CD8-positive, alpha-beta memory T cell (primary cell): ENCODE results near the gene UCN3. TPM values are rescaled to one million over a fixed set of nuclear protein-coding genes. Genes with fewer than 3 reads are reported as not detected.
"Not testable (repeated sequence)": the region's sequence is repeated elsewhere in the genome, so short reads cannot be mapped to it uniquely, and the experiment has no call there.

Source experiments
- CTCF ChIA-PET: fragments of 350-600 bp; sonication (Branson Sonifier 250); formaldehyde crosslinking; loops from one replicate; lab custom pipeline; 2021; ENCODE audit warnings: antibody characterized with exemption; lab: Charles Lee
- POLR2A ChIA-PET: fragments of 350-600 bp; sonication (Branson Sonifier 250); formaldehyde crosslinking; loops from one replicate; lab custom pipeline; 2021; ENCODE audit warnings: antibody characterized with exemption; lab: Charles Lee
- DNase-seq, 5 donors: peaks; one replicate each; pipeline versions ENCODE4 v3.0.0 to v3.0.0-alpha.2; 2020 to 2022; ENCODE audit warnings: mixed read lengths in 1 of 5
- H3K27ac ChIP-seq: one replicate; pipeline ENCODE4 v1.7.0; 2013; ENCODE audit warnings: low read depth, mild to moderate bottlenecking, low read length, moderate library complexity
- H3K27me3 ChIP-seq: 2 replicates; pipeline ENCODE4 v1.7.0; 2013; ENCODE audit warnings: low read length, mild to moderate bottlenecking; ENCODE audit not compliant: insufficient read depth, poor library complexity, severe bottlenecking
- H3K36me3 ChIP-seq: 2 replicates; pipeline ENCODE4 v1.7.0; 2013; ENCODE audit warnings: mild to moderate bottlenecking, low read length, moderate library complexity; ENCODE audit not compliant: insufficient read depth
- H3K4me1 ChIP-seq: 2 replicates; pipeline ENCODE4 v1.7.0; 2013; ENCODE audit warnings: mild to moderate bottlenecking, low read length, moderate library complexity; ENCODE audit not compliant: insufficient read depth
- H3K4me3 ChIP-seq: 2 replicates; pipeline ENCODE4 v1.7.0; 2013; ENCODE audit warnings: mild to moderate bottlenecking, low read length
- H3K9me3 ChIP-seq: 2 replicates; pipeline ENCODE4 v1.7.0; 2013; ENCODE audit warnings: mild to moderate bottlenecking, low read length
- H3K27ac Mint-ChIP-seq, 8 donors: one replicate each; pipeline ENCODE4 v1.8.0; 2020 to 2021; ENCODE audit warnings: mixed read lengths in 8 of 8, mild to moderate bottlenecking in 6 of 8, inconsistent platforms in 3 of 8, moderate library complexity in 3 of 8
- H3K27me3 Mint-ChIP-seq, 2 donors: one replicate each; pipeline ENCODE4 v1.8.0; 2020 to 2021; ENCODE audit warnings: mixed read lengths in 2 of 2, mild to moderate bottlenecking in 1 of 2, moderate library complexity in 1 of 2
- H3K36me3 Mint-ChIP-seq, 3 donors: one replicate each; pipeline ENCODE4 v1.8.0; 2020 to 2021; ENCODE audit warnings: mixed read lengths in 3 of 3, inconsistent platforms in 1 of 3, mild to moderate bottlenecking in 1 of 3
- H3K4me1 Mint-ChIP-seq, 3 donors: one replicate each; pipeline ENCODE4 v1.8.0; 2020 to 2021; ENCODE audit warnings: mixed read lengths in 3 of 3, inconsistent platforms in 1 of 3, mild to moderate bottlenecking in 1 of 3
- H3K4me3 Mint-ChIP-seq, 7 donors: one replicate each; pipeline ENCODE4 v1.8.0; 2020 to 2021; ENCODE audit warnings: mixed read lengths in 7 of 7, mild to moderate bottlenecking in 6 of 7, moderate library complexity in 4 of 7, inconsistent platforms in 2 of 7
- H3K9me3 Mint-ChIP-seq, 5 donors: one replicate each; pipeline ENCODE4 v1.8.0; 2020 to 2022; ENCODE audit warnings: mixed read lengths in 5 of 5, mild to moderate bottlenecking in 3 of 5, moderate library complexity in 2 of 5, inconsistent platforms in 1 of 5
- polyA plus RNA-seq: library from polyadenylated mRNA; unstranded; fragments of 300-500 nt; fragmentation: Illumina TruSeq; gene quantifications from one replicate; pipeline ENCODE4 v1.2.3, GENCODE V29; 2021
- total RNA-seq, 2 experiments: library from RNA; stranded (reverse); gene quantifications; one replicate each; pipeline ENCODE4 v1.2.3, GENCODE V29; 2021

UCN3 gene
- total and polyA plus RNA-seq, 3 experiments from 2014 or later: not detected

GRCh38 chr10:5369362-5370158 is 4.8 kb downstream of the UCN3 start:
- POLR2A ChIA-PET: no interaction called here

GRCh38 chr10:5370493-5371352 is 6.0 kb downstream of the UCN3 start:
- no peak overlapping the region for H3K4me3 ChIP-seq
- Mint-ChIP-seq H3K36me3 (no peaks in the 10 kb centered on the region), H3K4me3 (no peak overlapping the region), H3K4me1 (no peaks in the 10 kb centered on the region), H3K9me3 (no peaks in the 10 kb centered on the region), H3K27ac (peak overlapping the region in 1 of 8 donors; percentile 15), H3K27me3 (peaks cover 7 to 17% of the 10 kb centered on the region in 2 donors)
- no peak for DNase-seq
- no peaks in the 10 kb centered on the region for H3K36me3 ChIP-seq
- H3K27ac ChIP-seq: no peak overlapping the region
- H3K4me1 ChIP-seq: no peaks in the 10 kb centered on the region
- no peaks in the 10 kb centered on the region for H3K9me3 ChIP-seq
- ChIA-PET CTCF (no interaction called here), POLR2A (no interaction called here)
- H3K27me3 ChIP-seq: no peaks in the 10 kb centered on the region

More at GRCh38 chr10:5369362-5370158, 4.8 kb downstream of the UCN3 start:
- peaks cover 5 to 14% of the 10 kb centered on the region in 2 donors for H3K27me3 Mint-ChIP-seq
- Histone ChIP-seq H3K27me3 (no peaks in the 10 kb centered on the region), H3K4me1 (no peaks in the 10 kb centered on the region), H3K27ac (no peak overlapping the region), H3K4me3 (no peak overlapping the region), H3K36me3 (no peaks in the 10 kb centered on the region), H3K9me3 (no peaks in the 10 kb centered on the region)
- H3K4me3 Mint-ChIP-seq: no peak overlapping the region
- H3K4me1 Mint-ChIP-seq: no peaks in the 10 kb centered on the region
- CTCF ChIA-PET: no interaction called here
- H3K36me3 Mint-ChIP-seq: no peaks in the 10 kb centered on the region
- no peaks in the 10 kb centered on the region for H3K9me3 Mint-ChIP-seq
- H3K27ac Mint-ChIP-seq: peak overlapping the region in 1 of 8 donors; percentile 87
- DNase-seq: no peak

GRCh38 chr10:5373307-5373706 is 8.5 kb downstream of the UCN3 start:
- Mint-ChIP-seq H3K36me3 (no peaks in the 10 kb centered on the region), H3K27me3 (peaks cover 11 to 17% of the 10 kb centered on the region in 2 donors), H3K9me3 (no peaks in the 10 kb centered on the region), H3K4me3 (no peak overlapping the region), H3K27ac (no peak overlapping the region), H3K4me1 (no peaks in the 10 kb centered on the region)
- POLR2A ChIA-PET: no interaction called here
- no peaks in the 10 kb centered on the region for H3K36me3 ChIP-seq
- H3K4me3 ChIP-seq: no peak overlapping the region
- no peak for DNase-seq
- no peaks in the 10 kb centered on the region for H3K4me1 ChIP-seq
- no peak overlapping the region for H3K27ac ChIP-seq
- CTCF ChIA-PET: no interaction called here
- H3K27me3 ChIP-seq: no peaks in the 10 kb centered on the region
- H3K9me3 ChIP-seq: no peaks in the 10 kb centered on the region

GRCh38 chr10:5373891-5374611 is 9.3 kb downstream of the UCN3 start:
- no peaks in the 10 kb centered on the region for H3K27me3 ChIP-seq
- no peaks in the 10 kb centered on the region for H3K36me3 Mint-ChIP-seq
- no peaks in the 10 kb centered on the region for H3K9me3 ChIP-seq
- no peak overlapping the region for H3K4me3 ChIP-seq
- no peak overlapping the region for H3K27ac ChIP-seq
- ChIA-PET POLR2A (no interaction called here), CTCF (no interaction called here)
- DNase-seq: no peak
- no peaks in the 10 kb centered on the region for H3K36me3 ChIP-seq
- no peaks in the 10 kb centered on the region for H3K4me1 Mint-ChIP-seq
- no peaks in the 10 kb centered on the region for H3K4me1 ChIP-seq
- no peaks in the 10 kb centered on the region for H3K9me3 Mint-ChIP-seq
- H3K4me3 Mint-ChIP-seq: no peak overlapping the region
- H3K27me3 Mint-ChIP-seq: peaks cover 11 to 18% of the 10 kb centered on the region in 2 donors
- no peak overlapping the region for H3K27ac Mint-ChIP-seq

GRCh38 chr10:5376450-5376849 is 11.7 kb downstream of the UCN3 start:
- POLR2A ChIA-PET: no interaction called here
- Histone ChIP-seq H3K27ac (no peak overlapping the region), H3K9me3 (no peaks in the 10 kb centered on the region), H3K4me3 (no peak overlapping the region), H3K4me1 (no peaks in the 10 kb centered on the region), H3K27me3 (no peaks in the 10 kb centered on the region), H3K36me3 (no peaks in the 10 kb centered on the region)
- no peaks in the 10 kb centered on the region for H3K4me1 Mint-ChIP-seq
- CTCF ChIA-PET: no interaction called here
- H3K36me3 Mint-ChIP-seq: peaks cover 0 to 5% (median 0%) of the 10 kb centered on the region in 3 donors
- H3K27ac Mint-ChIP-seq: no peak overlapping the region
- H3K4me3 Mint-ChIP-seq: no peak overlapping the region
- no peak for DNase-seq
- H3K9me3 Mint-ChIP-seq: no peaks in the 10 kb centered on the region
- peaks cover 11 to 23% of the 10 kb centered on the region in 2 donors for H3K27me3 Mint-ChIP-seq

- H3K9me3 ChIP-seq, H3K36me3 Mint-ChIP-seq, H3K4me3 ChIP-seq, H3K36me3 ChIP-seq, H3K27ac Mint-ChIP-seq, H3K4me1 ChIP-seq, H3K9me3 Mint-ChIP-seq, H3K4me1 Mint-ChIP-seq, H3K27ac ChIP-seq, POLR2A ChIA-PET, DNase-seq, H3K27me3 ChIP-seq, H3K4me3 Mint-ChIP-seq: not testable (repeated sequence)
- CTCF ChIA-PET: interaction anchor here (0.6 kb wide), 1 partner anchor 36 kb away, joined by 3 read pairs; no protein-coding TSS in a partner anchor
- H3K27me3 Mint-ChIP-seq: peaks cover 9 to 26% of the 10 kb centered on the region in 2 donors
These were observed 14.4 kb downstream of the UCN3 start for GRCh38 chr10:5379202-5379601.

- POLR2A ChIA-PET: not testable (repeated sequence)
These were observed 15.6 kb downstream of the UCN3 start for GRCh38 chr10:5380395-5380794.

More at GRCh38 chr10:5380395-5380794, 15.6 kb downstream of the UCN3 start:
- H3K27me3 ChIP-seq, DNase-seq, H3K4me3 ChIP-seq, H3K4me1 ChIP-seq, H3K9me3 Mint-ChIP-seq, H3K36me3 ChIP-seq, H3K27ac ChIP-seq, H3K9me3 ChIP-seq, H3K36me3 Mint-ChIP-seq, H3K27ac Mint-ChIP-seq, H3K4me1 Mint-ChIP-seq, H3K4me3 Mint-ChIP-seq: not testable (repeated sequence)
- CTCF ChIA-PET: interaction anchor here (1.6 kb wide), 1 partner anchor 531 kb away, joined by 5 read pairs; no protein-coding TSS in a partner anchor
- peaks cover 9 to 23% of the 10 kb centered on the region in 2 donors for H3K27me3 Mint-ChIP-seq
